AML-193 (cell line): ENCODE results near the gene PCAT7.
"Not testable (repeated sequence)": the region's sequence is repeated elsewhere in the genome, so short reads cannot be mapped to it uniquely, and the experiment has no call there.

Experiments
- DNase-seq, 2 experiments: peaks; one replicate each; lab custom pipeline; 2025; lab: John Stamatoyannopoulos, UW

PCAT7 gene

DNA sequence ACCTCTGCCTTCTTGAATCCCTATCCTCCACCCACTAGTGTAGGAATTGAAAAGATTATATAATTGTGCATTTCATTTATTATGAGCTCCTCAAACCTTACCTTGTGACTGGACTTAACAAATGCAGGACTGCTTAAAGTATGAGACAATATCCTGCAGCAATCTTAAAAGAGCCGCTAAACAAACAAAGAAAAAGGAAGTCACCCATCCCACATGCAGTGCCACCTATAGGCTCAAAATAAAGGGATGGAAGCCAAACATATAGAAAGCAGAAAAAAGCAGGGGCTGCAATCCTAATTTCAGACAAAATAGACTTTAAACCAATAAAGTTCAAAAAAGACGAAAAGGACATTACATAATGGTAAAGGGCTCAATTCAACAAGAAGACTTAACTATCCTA is 8.7 kb downstream of the PCAT7 start:
- peak; percentile 5 to 22 for DNase-seq

DNA sequence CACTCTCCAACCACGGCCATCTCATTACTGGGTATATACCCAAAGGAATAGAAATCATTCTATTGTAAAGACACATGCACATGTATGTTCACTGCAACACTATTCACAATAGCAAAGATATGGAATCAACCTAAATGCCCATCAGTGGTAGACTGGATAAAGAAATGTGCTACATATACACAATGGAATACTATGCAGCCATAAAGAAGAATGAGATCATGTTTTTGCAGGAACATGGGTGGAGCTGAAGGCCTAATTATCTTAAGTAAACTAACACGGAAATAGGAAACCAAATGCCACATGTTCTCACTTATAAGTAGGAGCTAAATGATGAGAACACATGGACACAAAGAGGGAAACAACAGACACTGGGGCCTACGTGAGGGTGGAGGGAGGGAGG is 9.4 kb downstream of the PCAT7 start:
- DNase-seq = not testable (repeated sequence)

DNA sequence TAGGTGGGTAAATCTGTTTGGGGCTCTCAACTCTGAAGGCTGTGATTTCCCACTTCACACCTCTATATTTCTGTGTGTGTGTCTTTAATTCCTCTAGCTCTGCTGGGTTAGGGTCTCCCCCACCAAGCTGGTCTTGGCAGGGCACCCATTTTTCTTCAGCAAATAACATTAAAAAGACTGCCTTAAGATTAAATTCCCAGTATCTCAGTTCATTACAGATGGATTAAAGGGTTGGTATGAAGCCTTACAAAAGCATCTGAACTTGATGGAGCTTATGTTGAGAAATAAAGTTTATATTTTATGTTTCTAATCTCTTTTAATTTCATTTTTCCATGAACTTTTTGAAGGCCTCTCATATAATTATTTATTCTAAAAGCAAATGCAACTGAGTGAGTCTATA is 11.7 kb downstream of the PCAT7 start:
- no peak for DNase-seq

DNA sequence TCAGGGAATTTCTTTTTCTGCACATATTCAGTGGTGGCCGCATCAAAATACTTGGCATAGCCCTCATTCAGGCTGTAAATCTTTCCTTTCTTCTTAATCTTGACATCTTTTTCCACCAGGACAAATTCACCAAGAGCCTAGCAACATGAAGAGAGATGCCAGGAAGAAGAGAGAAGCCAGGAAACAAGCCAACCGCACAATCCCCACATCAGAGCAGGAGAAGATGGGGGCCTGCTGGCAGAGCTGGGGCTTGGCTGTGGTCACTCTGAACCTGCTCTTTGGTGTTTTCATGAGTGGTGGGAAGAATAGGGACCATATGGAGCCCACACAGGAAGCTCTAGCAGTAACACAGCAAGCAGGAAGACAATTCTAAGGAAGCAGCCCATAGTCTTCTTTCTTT is 12.4 kb downstream of the PCAT7 start:
- no peak for DNase-seq

DNA sequence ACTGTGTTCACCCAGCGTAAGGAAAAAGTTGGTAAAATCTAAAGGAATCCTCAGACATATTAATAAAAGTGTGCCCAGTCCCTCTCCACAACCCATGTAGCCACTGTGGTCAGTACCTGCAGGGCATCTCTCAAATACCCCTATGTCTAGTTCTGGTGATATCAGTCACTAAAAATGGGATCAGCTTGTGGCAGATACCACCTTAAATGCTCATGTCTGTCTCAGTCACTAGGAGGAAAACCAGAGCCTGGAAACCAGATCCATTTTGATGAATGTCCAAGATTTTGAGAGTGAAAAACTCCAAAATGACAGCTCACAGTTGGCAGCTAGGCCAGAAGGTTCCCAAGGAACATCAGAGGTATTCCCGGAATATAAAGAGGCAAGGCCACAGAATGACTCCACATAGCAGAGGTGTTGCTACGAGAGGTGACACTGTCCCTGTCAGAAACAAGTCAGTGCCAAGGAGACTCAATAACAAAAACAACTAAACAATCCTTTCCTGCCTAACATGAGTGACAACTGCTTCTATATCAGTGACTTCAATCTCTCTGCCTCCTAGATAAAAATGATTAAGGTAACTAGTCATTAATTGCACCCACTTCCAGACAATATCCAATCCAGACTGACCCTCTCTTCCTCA is 13.5 kb downstream of the PCAT7 start:
- DNase-seq = no peak

DNA sequence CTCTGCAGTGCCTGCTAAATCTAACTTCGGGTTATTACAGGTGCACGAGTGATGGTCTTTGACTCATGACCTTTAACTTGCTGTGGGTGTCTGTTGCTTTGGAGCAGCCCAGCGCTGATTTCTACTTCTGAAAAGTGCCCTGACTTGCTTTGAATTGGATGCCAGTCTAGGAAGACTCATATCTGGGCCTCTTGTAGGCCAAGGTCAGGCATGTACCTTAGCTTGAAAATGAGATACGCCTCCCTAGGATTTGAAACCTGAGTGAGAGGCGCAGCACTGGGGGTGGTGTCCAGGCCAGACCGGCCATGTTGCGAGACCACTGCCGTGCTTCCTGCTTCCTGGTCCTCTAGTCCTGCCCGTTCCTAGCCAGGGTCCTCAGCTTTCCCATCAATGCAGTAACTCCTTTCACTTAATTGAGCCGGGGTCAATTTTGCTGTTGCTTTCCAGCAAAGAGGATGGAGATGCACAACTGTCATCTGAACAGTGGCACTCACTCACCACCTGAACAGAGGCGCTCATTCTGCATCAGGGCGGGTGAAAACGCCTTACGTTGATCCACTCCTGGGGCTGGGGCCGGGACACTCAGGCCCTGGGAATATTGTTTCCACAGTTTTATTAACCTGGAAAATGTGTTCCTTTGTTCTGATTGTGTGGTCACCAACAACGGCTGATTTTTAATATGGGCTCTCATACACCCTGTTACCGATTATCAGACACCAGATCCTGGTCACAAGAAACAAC is 14.3 kb downstream of the PCAT7 start:
- DNase-seq = no peak

DNA sequence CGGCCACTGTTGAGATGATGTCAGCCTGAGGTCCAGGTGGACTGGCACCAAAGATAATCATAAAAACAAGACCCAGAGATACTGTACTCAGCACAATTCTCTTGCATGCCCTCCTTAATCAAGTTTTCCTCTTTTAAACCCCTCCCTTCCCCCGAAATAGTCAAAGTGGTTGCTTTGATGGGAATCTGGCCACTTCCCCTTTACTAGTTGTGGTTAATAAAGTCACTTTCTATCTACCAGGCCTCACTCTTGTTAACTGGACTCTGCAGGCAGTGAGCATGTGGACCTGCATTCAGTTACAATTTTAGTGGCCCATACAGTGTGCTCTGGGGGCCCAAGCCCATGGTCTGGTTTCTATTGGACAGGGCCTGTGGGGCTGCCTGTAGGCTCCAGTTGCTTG is 21.2 kb downstream of the PCAT7 start:
- DNase-seq = no peak

DNA sequence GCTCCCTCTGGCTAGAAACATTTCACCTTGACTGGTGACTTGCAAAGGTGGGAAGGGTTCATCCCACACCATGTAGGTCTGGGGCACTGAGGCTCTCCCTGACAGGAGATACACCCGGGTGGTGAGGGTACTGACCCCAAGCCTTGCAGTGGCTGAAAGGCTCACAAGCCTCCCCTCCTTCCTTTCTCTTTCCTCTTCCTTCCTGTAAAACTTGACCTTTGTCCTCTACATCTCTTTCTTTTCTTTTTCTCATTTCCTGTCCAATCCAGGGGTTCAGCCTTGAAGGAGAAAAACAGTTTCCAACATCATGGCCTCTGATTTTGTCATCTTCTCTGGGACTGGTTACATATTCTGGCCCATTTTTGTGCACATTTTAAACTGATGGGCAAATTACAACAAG is 22.2 kb downstream of the PCAT7 start:
- no peak for DNase-seq

DNA sequence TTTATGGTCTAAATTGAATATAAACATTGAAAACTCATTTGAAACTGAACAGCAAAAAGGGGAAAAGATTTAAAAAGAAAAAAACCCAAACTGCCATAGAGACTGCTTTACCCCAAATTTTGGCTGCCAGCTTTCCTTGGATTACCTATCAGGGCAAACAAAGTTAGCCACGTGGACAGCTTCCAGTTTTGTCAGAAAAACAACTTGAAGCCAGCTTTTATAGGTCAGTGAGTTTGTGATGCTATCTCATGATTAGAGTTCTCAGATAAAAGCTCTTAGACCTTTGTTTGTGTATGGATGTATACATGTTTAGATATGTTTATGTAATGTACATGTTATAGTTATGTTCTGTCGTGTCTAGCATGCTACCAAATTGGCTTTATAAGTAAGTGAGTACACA is 22.7 kb downstream of the PCAT7 start:
- no peak for DNase-seq

DNA sequence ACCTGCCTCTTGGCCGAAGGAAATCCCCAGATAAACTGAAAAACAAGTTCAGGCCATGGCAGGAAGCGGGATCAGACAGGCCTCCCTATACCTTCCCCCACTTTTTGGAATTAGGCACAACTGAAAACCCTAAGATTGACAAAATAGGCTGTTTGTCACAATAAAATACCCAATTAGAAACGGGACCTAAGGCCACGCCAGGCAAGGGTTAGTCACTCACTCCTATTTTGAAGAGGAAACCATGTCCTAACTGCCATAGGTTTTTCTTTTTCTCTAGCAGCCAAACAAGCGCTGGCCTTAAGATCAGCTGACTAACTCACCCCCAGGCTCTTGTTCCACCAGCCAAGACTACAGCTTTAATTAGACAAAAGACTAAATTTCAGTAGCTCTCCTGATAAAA is 26.8 kb downstream of the PCAT7 start:
- DNase-seq = no peak

DNA sequence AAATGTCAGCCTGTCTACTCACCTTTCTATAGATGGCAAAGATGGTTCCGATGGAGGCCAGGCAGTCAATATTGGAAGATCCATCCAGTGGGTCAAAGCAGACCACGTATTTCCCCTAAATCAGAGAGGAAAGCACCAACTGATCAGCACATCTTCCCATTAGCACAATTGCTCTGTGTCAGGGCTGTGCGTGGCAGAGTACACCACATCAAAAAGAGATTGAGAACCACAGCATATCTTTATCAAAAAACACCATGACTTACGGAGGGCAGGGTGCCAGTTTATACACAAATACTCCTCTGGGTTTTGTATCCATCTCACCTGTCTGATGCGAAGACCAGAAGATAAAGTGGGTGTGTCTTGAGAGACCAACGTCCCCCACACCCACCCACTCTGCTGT is 29.7 kb downstream of the PCAT7 start:
- DNase-seq = no peak

DNA sequence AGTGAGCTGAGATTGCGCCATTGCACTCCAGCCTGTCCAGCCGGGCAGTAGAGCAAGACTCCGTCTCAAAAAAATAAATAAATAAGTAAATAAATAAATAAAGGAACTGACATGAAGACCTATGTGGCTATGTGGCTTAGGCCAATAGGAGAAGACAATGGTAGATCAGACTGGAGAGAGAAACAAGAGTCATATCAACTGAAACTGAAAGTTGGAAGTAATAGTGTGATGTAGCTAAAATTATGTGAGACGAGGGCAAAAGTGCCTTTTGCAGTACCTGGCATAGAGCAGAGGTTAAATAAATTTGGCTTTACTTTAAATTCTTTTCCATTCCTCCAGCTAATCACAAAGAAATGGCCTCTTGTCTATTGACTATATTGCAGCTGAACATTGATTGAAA is 31.4 kb downstream of the PCAT7 start:
- DNase-seq = no peak

DNA sequence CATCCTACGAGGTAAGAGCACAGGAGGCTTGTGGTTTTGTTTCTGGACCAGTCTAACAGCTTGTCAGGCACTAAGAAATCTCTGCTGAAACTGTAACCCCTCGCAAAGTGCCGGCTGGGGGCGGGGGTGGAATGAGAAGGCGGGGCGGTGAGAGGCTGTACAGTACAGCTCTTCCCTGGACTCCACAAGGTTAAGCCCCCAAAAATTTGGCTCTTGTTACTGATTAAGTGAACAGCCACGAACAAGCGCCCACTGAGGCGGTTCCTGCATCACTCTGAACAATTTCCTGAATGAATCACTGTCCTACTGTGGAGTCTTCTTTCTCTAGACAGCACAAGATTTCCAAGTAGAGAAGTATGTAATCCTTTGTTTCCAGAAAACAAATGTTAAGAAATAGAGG is 31.9 kb downstream of the PCAT7 start:
- DNase-seq = no peak

DNA sequence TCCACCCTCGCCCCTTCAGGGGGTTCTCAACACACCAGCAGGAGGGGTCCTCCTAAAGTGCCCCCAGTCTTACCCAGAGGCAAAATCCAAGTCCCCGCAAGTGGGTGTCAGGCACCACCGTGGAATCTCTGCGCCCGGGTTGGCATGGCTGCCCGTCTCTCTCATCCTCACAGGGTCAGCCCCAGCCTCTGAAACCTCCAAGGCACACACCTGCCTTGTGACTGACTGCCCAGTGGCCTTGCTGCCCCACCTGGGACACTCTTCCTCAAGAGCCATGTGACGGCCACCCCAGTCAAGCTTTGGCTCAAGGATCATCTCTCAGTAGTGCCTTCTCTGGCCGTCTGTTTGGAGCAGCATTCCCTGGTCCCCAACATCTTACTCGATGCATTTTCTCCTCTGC is 33.8 kb downstream of the PCAT7 start:
- DNase-seq = no peak

DNA sequence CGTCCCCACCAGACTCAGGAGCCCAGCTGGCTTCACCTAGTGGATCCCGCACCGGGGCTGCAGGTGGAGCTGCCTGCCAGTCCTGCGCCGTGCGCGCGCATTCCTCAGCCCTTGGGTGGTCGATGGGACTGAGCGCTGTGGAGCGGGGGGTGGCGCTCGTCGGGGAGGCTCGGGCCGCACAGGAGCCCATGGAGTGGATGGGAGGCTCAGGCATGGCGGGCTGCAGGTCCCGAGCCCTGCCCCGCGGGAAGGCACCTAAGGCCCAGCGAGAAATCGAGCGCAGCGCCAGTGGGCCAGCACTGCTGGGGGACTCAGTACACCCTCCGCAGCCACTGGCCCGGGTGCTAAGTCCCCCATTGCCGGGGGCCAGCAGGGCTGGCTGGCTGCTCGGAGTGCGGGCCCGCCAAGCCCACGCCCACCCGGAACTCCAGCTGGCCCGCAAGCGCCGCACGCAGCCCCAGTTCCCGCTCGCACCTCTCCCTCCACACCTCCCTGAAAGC is 36.2 kb downstream of the PCAT7 start:
- not testable (repeated sequence) for DNase-seq

DNA sequence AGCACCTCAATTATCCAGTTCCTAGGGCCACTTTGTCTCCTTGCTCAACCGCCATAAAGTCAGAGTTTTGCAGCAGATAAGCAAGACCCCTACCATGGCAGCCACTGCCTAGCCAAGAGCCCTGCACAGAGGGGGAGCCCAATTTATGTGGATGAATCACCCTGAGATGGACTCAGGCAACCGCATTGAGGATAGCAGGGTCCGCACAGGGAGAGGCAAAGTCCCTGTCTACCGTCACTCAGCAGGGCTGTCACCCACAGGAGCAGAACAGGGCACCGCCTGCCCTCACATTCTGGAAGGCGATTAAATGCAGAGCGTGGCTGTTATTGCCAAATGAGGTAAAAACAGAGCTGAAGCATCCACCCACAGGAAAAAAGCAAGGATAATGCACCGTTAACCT is 37.0 kb downstream of the PCAT7 start:
- DNase-seq = no peak

DNA sequence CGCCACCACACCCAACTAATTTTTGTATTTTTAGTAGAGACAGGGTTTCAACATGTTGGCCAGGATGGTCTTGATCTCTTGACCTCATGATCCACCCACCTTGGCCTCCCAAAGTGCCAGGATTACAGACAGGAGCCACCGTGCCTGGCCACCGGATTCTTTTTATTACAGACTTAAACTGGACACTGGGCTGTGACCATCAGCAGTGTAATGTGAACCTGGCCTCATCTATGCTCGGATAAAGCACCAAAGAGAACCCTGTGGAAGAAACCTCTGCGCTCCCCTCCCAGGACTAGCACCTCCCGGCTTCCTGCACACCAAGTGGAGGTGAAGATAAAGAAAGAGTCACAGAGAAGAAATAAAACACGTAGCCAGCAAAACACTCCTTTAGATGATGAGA is 37.8 kb downstream of the PCAT7 start:
- DNase-seq = not testable (repeated sequence)

DNA sequence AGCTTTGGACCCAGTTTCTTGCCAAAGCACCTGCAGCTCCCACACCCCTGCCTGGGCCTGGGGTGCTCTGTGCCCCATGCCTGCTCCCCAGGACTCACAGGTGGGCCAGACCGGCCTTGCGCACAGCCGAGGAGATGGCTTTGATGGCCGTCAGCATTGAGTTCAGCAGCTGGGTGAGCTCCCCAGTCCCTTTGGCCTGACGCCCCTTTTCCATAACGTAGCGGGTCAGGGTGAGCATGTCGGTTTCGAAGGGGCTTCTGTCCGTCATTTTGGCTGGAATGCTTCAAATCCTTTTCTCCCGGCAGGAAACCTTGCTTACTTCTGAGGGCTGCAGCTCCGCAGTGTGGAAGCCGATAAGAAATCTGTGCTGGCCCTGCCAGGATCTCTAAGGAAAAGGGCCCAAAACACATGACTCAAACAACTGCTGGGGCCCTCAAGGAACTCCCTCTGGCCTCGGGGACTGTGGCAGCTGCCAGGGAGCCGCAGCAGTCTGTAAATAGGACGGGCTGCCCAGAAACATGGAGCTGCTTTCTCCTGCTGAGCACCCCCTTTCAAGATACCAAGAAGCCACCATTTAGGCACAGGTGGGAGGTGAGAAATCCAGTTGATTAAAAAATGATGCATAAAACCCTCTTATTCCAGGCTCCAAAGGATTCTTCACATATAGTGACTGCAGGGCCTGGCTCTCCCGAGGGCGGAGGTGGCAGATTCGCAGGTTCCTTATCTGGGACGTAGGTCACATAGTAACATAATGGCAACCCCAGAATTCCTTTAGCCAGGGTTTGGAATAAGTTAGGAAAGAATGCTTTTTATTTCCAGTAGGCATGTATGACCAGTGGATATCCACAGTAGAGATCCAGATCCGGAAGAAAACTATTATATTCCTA is 38.8 kb downstream of the PCAT7 start, which contains the start of gene FBP2:
TSS of gene FBP2 (minus strand) at position 366 of the 887 bp plus-strand sequence. CDS start at position 268, 98 bp downstream.
- no peak for DNase-seq

DNA sequence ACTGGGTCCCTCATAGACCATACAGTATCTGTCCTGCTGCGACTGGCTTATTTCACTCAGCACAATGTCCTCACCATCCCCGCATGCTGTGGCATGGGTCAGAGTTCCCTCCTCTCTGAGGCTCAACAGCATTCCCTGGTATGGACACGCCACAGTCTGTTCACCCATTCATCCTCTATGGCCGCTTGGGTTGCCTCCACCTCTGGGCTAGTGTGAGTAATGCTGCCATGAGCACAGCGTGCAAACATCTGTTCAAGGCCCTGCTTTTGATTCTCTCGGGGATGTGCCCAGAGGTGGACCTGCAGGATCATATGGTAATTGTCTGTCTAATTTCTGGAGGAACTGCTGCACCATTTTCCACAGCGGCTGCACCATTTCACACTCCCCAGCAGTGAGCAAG is 44.2 kb downstream of the PCAT7 start:
- DNase-seq = no peak

DNA sequence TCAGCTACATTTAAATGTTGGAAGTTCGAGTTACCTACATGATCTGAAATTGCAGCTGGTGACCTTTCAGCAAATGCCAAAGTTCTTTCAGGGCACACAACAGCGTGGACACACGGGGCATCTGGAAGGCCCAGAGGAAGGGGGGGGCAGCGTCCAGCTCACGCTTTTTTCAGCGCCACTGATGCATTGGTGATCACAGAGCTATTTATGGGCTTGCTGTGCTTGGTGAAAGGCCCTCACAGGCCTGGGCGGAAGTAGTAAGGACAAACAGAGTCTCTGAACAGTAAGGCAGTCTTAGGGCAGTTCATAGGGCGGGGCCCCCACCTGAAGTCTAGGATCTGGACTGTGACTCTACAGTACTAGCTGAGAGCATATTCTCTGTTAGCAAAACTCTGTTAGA is 45.4 kb downstream of the PCAT7 start:
- no peak for DNase-seq

DNA sequence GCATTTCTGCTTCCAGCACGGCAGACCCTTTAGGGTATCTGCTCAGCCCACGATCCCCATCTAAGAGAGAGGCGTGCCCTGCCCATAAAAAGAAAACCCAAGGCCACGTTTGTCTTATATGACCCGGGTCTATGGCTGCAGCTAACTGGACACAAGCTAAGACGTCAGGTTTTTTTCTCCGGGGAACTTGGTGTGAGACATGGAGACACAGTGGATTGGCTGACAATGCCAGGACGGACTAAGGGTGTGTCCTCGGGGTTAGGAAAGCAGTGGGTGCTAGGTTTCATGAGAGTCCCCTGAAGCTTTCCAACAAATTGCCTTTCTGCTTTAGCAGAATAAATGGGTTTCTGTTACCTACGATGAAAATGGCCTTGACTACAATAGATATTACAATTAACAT is 45.8 kb downstream of the PCAT7 start:
- no peak for DNase-seq

DNA sequence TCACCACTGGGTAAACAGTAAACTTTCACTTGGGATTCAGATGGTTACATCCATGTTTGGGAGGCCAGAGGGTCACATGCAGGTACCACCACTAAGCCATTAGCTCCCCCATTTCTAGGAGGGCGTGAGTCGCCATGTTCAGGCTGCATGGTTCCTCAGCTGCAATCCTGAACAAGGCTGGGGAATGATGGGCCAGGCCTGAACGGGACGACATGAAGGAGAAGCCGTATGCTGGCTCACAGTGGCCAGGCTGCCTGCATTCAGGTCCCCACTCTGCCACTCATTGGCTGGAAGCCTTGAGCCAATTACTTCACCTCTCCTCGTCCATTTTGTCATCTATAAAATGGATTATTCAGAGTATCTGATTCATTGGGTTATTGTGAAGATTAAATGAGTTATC is 47.8 kb downstream of the PCAT7 start:
- DNase-seq = no peak
